MCF 10A (cell line): Measurements from ENCODE around the gene RAB37. TPM values are rescaled to one million over a fixed set of nuclear protein-coding genes. Genes with fewer than 3 reads are reported as not detected.

Experiments used
- BruUV-seq: library from RNA; stranded (reverse); fragments of 400-500 nt; replicated peaks from 2 replicates; lab custom pipeline; 2021; lab: Mats Ljungman, UMichigan
- CTCF ChIA-PET: fragments of 300-600 bp; sonication (Branson Sonifier 250); formaldehyde crosslinking; extraction: SDS; loops from one replicate; lab custom pipeline; 2021; ENCODE audit warnings: antibody characterized with exemption, inconsistent platforms; lab: Yijun Ruan, JAX
- POLR2A ChIA-PET: fragments of 300-600, 350-650 bp; sonication (Branson Sonifier 250); formaldehyde crosslinking; extraction: SDS; loops from one replicate; lab custom pipeline; 2020; ENCODE audit warnings: antibody characterized with exemption, inconsistent platforms; lab: Yijun Ruan, JAX
- DNase-seq: peaks from one replicate; pipeline ENCODE4 v3.0.0-alpha.2; 2018; ENCODE audit not compliant: unreplicated experiment
- H3K27ac Mint-ChIP-seq: one replicate; pipeline ENCODE4 v1.8.0; 2022; ENCODE audit warnings: mild to moderate bottlenecking, low read depth, mixed read lengths; ENCODE audit not compliant: unreplicated experiment
- H3K27me3 Mint-ChIP-seq: one replicate; pipeline ENCODE4 v1.8.0; 2022; ENCODE audit warnings: mixed read lengths; ENCODE audit not compliant: insufficient read depth, unreplicated experiment
- H3K36me3 Mint-ChIP-seq: one replicate; pipeline ENCODE4 v1.8.0; 2022; ENCODE audit warnings: mild to moderate bottlenecking, moderate library complexity, mixed read lengths; ENCODE audit not compliant: insufficient read depth, unreplicated experiment
- H3K4me1 Mint-ChIP-seq: one replicate; pipeline ENCODE4 v1.8.0; 2022; ENCODE audit warnings: mixed read lengths; ENCODE audit not compliant: insufficient read depth, unreplicated experiment
- H3K4me3 Mint-ChIP-seq: one replicate; pipeline ENCODE4 v1.8.0; 2022; ENCODE audit warnings: mild to moderate bottlenecking, moderate library complexity, mixed read lengths; ENCODE audit not compliant: unreplicated experiment
- H3K9me3 Mint-ChIP-seq: one replicate; pipeline ENCODE4 v1.8.0; 2022; ENCODE audit warnings: mixed read lengths; ENCODE audit not compliant: unreplicated experiment
- intact Hi-C: fragments of 100-400 bp; cut with micrococcal nuclease; formaldehyde crosslinking; loops from 2 replicates; pipeline ENCODE4 v1.14.1; 2022
- total RNA-seq: library from RNA; stranded (reverse); gene quantifications from 2 replicates; pipeline ENCODE4 v1.2.3, GENCODE V29; 2022
- TF ChIP-seq, protein P1 (sequence below): fragments of 200-600 bp; IDR thresholded peaks from one replicate; pipeline ENCODE4 v1.8.0; 2022; ENCODE audit warnings: antibody characterized with exemption, mild to moderate bottlenecking; ENCODE audit not compliant: unreplicated experiment

The RAB37 gene
- total RNA-seq, 1 experiment from 2014 or later = not detected

DNA sequence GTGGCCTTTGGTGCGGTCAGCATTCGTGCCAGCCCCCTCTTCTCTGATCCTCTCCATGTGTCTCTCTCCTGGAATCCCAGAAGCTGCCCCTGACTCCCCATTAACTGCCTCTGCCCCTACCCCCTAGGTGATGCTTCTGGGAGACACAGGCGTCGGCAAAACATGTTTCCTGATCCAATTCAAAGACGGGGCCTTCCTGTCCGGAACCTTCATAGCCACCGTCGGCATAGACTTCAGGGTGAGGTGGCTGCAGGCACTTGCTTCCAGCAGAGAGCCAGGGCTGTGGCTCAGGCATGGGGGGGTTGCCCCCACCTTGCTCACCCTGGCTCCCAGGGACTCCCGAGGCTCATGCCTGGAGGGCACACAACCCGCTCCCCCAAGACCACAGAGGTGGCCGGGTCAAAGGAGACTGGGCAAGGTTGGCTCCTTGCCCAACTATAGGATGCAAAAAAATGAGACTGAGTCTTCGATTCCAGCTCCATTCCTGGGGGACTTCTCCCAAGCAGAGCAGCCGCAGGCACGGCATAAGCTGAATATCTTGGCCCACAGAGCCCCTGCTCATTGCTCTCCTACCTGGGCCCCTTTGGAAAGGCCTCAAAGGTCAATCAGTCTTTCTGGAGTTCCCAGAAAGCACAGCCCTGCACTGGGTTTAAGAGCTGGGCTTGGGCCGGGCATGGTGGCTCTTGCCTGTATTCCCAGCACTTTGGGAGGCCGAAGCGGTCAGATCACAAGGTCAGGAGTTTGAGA lies 3.8 kb downstream of the RAB37 start:
- no peak for DNase-seq
- Mint-ChIP-seq H3K27me3 (peaks cover 24% of the 10 kb centered on the region), H3K9me3 (no peaks in the 10 kb centered on the region), H3K36me3 (no peaks in the 10 kb centered on the region), H3K27ac (no peak overlapping the region), H3K4me3 (no peak overlapping the region), H3K4me1 (peaks cover 6% of the 10 kb centered on the region)
- no TSS peak for BruUV-seq
- ChIA-PET POLR2A (no interaction called here), CTCF (interaction anchor here (1.8 to 2.4 kb wide), 3 partner anchors 30 to 124 kb away, joined by 8 to 12 read pairs (median 9); no protein-coding TSS in a partner anchor)
- TF ChIP-seq, protein P1, sequence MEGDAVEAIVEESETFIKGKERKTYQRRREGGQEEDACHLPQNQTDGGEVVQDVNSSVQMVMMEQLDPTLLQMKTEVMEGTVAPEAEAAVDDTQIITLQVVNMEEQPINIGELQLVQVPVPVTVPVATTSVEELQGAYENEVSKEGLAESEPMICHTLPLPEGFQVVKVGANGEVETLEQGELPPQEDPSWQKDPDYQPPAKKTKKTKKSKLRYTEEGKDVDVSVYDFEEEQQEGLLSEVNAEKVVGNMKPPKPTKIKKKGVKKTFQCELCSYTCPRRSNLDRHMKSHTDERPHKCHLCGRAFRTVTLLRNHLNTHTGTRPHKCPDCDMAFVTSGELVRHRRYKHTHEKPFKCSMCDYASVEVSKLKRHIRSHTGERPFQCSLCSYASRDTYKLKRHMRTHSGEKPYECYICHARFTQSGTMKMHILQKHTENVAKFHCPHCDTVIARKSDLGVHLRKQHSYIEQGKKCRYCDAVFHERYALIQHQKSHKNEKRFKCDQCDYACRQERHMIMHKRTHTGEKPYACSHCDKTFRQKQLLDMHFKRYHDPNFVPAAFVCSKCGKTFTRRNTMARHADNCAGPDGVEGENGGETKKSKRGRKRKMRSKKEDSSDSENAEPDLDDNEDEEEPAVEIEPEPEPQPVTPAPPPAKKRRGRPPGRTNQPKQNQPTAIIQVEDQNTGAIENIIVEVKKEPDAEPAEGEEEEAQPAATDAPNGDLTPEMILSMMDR = no peak
- intact Hi-C loops = no loop called here

GRCh38 chr17:74742153-74742515 lies 5.1 kb downstream of the RAB37 start:
- DNase-seq = no peak
- POLR2A ChIA-PET = interaction anchor here (0.5 kb wide), 1 partner anchor 455 kb away, joined by 3 read pairs; no protein-coding TSS in a partner anchor

DNA sequence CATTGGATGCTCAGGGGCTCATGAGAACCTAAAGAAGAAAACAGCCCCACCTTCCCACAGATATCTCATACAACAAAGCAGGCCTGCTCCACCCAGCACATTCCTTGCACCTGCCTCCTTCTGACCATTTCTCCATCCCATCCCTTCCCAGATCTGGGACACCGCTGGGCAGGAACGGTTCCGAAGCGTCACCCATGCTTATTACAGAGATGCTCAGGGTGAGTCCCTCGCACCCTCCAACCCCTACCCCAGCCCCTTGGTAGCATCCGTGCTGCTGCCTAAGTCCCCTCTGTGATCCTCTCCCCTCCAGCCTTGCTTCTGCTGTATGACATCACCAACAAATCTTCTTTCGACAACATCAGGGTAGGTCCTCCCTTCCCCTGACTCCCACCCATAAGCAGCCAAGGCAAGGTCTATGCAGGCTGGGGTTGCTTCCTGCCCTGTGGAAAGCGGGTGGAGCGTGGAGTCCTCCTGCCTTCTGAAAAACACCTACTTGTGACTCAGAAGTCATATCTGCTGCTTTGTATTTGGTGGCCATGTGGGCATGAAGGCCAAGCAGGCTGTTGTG lies 6.0 kb downstream of the RAB37 start:
- Mint-ChIP-seq H3K9me3 (no peaks in the 10 kb centered on the region), H3K4me3 (no peak overlapping the region), H3K27ac (no peak overlapping the region), H3K27me3 (peaks cover 15% of the 10 kb centered on the region), H3K36me3 (no peaks in the 10 kb centered on the region), H3K4me1 (peaks cover 6% of the 10 kb centered on the region)
- intact Hi-C loops = no loop called here
- DNase-seq = no peak
- POLR2A ChIA-PET = no interaction called here
- BruUV-seq = no TSS peak
- TF ChIP-seq, protein P1 = no peak
- CTCF ChIA-PET = interaction anchor here (1.1 to 2.4 kb wide), 5 partner anchors 8 to 121 kb away, joined by 3 to 12 read pairs (median 8); no protein-coding TSS in a partner anchor

More at GRCh38 chr17:74742153-74742515, 5.1 kb downstream of the RAB37 start:
- CTCF ChIA-PET = interaction anchor here (0.7 to 2.4 kb wide), 7 partner anchors 9 to 122 kb away, joined by 3 to 12 read pairs (median 3); no protein-coding TSS in a partner anchor
- H3K9me3 Mint-ChIP-seq = no peaks in the 10 kb centered on the region
- peaks cover 15% of the 10 kb centered on the region for H3K27me3 Mint-ChIP-seq
- H3K27ac Mint-ChIP-seq = no peak overlapping the region
- BruUV-seq = no TSS peak
- no peaks in the 10 kb centered on the region for H3K36me3 Mint-ChIP-seq
- TF ChIP-seq, protein P1 = no peak
- no peak overlapping the region for H3K4me3 Mint-ChIP-seq
- intact Hi-C loops = no loop called here
- H3K4me1 Mint-ChIP-seq = peaks cover 6% of the 10 kb centered on the region

- H3K4me3 Mint-ChIP-seq = no peak overlapping the region
- intact Hi-C loops = loop anchor here (1.0 kb wide), 1 partner anchor 27 kb away; no protein-coding TSS in a partner anchor
- TF ChIP-seq, protein P1 = no peak
- H3K4me1 Mint-ChIP-seq = peaks cover 6% of the 10 kb centered on the region
- DNase-seq = no peak
- BruUV-seq = no TSS peak
- H3K27me3 Mint-ChIP-seq = peaks cover 14% of the 10 kb centered on the region
- POLR2A ChIA-PET = interaction anchor here (0.9 to 1.4 kb wide), 2 partner anchors 17 to 129 kb away, joined by 4 read pairs; no protein-coding TSS in a partner anchor
- CTCF ChIA-PET = interaction anchor here (0.8 to 4.7 kb wide), 5 partner anchors 13 to 120 kb away, joined by 3 to 74 read pairs (median 35); no protein-coding TSS in a partner anchor
- no peaks in the 10 kb centered on the region for H3K9me3 Mint-ChIP-seq
- no peak overlapping the region for H3K27ac Mint-ChIP-seq
- no peaks in the 10 kb centered on the region for H3K36me3 Mint-ChIP-seq
These were observed 6.7 kb downstream of the RAB37 start for GRCh38 chr17:74743755-74744154.
